Measurements from ENCODE around the gene SLC22A7.

- TF ChIP-seq CTCF (IDR thresholded peaks at IDR 0.05), result no peak
- no peak for TF ChIP-seq EZH2 (IDR thresholded peaks at IDR 0.05; ENCODE audit: borderline replicate concordance, insufficient read depth, low read depth, low read length, poor library complexity, severe bottlenecking)
These were observed 4.1 kb downstream of the SLC22A7 start for GRCh38 chr6:43302126-43302525.

Data from B cell (primary cell).